ENCODE measurements around the gene OTUD7B.

Gene OTUD7B

GRCh38 chr1:149936170-149936991 lies 74.1 kb downstream of the OTUD7B start, which contains the start of gene MTMR11:
Gene MTMR11, minus strand, starts transcription at chr1:149936879. Its CDS starts 232 bp downstream, at chr1:149936647.
- Histone ChIP-seq H3K4me3 (ENCODE audit: low read depth, low read length, poor library complexity, severe bottlenecking) (no peak within 1 kb of the TSS), H3K27ac (ENCODE audit: low read depth, low read length, poor library complexity, severe bottlenecking) (no peak within 1 kb of the TSS)
- TF ChIP-seq CTCF (IDR thresholded peaks at IDR 0.05; ENCODE audit: low read length) (no peak), EZH2 (IDR thresholded peaks at IDR 0.05; ENCODE audit: borderline replicate concordance, low read length) (no peak)

GRCh38 chr1:149934356-149934755 lies 76.2 kb downstream of the OTUD7B start:
- H2AFZ ChIP-seq (ENCODE audit: low read length), result no peak overlapping the region
- TF ChIP-seq CTCF (IDR thresholded peaks at IDR 0.05; ENCODE audit: low read length) (no peak), EZH2 (IDR thresholded peaks at IDR 0.05; ENCODE audit: borderline replicate concordance, low read length) (no peak)
- no peaks in the 10 kb centered on the region for H3K9me3 ChIP-seq (ENCODE audit: low read length)
- H3K9ac ChIP-seq (ENCODE audit: low read length), result no peak overlapping the region
- no peaks in the 10 kb centered on the region for H4K20me1 ChIP-seq (ENCODE audit: insufficient read depth, low read length)
- no peaks in the 10 kb centered on the region for H3K9me2 ChIP-seq (ENCODE audit: low read depth, low read length)
- H3K4me1 ChIP-seq (ENCODE audit: insufficient read depth, low read length, severe bottlenecking), result no peaks in the 10 kb centered on the region
- H3K27me3 ChIP-seq (ENCODE audit: insufficient read depth, low read length), result no peaks in the 10 kb centered on the region; the same call in 1 of the 2 replicates
- no peak overlapping the region for H3K4me3 ChIP-seq (ENCODE audit: low read depth, low read length, poor library complexity, severe bottlenecking)
- no peaks in the 10 kb centered on the region for H3K36me3 ChIP-seq (ENCODE audit: insufficient read depth, low read length)
- H3F3A ChIP-seq (ENCODE audit: insufficient read depth, low read length), result no peaks in the 10 kb centered on the region
- H3K4me2 ChIP-seq (ENCODE audit: low read length), result no peak overlapping the region
- no peak overlapping the region for H3K27ac ChIP-seq (ENCODE audit: low read depth, low read length, poor library complexity, severe bottlenecking)
- no peaks in the 10 kb centered on the region for H3K79me2 ChIP-seq (ENCODE audit: insufficient read depth, low read length)

More at GRCh38 chr1:149936170-149936991, 74.1 kb downstream of the OTUD7B start, which contains the start of gene MTMR11:
- H3K9ac ChIP-seq (ENCODE audit: low read length), result no peak within 1 kb of the TSS
- no peaks in the 10 kb centered on the region for H3K36me3 ChIP-seq (ENCODE audit: insufficient read depth, low read length)
- no peaks in the 10 kb centered on the region for H3K79me2 ChIP-seq (ENCODE audit: insufficient read depth, low read length)
- no peaks in the 10 kb centered on the region for H3F3A ChIP-seq (ENCODE audit: insufficient read depth, low read length)
- no peaks in the 10 kb centered on the region for H4K20me1 ChIP-seq (ENCODE audit: insufficient read depth, low read length)
- no peaks in the 10 kb centered on the region for H3K9me2 ChIP-seq (ENCODE audit: low read depth, low read length)
- H3K9me3 ChIP-seq (ENCODE audit: low read length), result no peaks in the 10 kb centered on the region
- H2AFZ ChIP-seq (ENCODE audit: low read length), result no peak within 1 kb of the TSS
- no peaks in the 10 kb centered on the region for H3K4me1 ChIP-seq (ENCODE audit: insufficient read depth, low read length, severe bottlenecking)
- no peak within 1 kb of the TSS for H3K4me2 ChIP-seq (ENCODE audit: low read length)
- no peaks in the 10 kb centered on the region; the same call in 1 of the 2 replicates for H3K27me3 ChIP-seq (ENCODE audit: insufficient read depth, low read length)

GRCh38 chr1:149933208-149933607 lies 77.3 kb downstream of the OTUD7B start:
- Histone ChIP-seq H3K27ac (ENCODE audit: low read depth, low read length, poor library complexity, severe bottlenecking) (no peak overlapping the region), H3K9me2 (ENCODE audit: low read depth, low read length) (no peaks in the 10 kb centered on the region), H3K4me1 (ENCODE audit: insufficient read depth, low read length, severe bottlenecking) (peaks cover 6% of the 10 kb centered on the region), H3K4me3 (ENCODE audit: low read depth, low read length, poor library complexity, severe bottlenecking) (no peak overlapping the region), H4K20me1 (ENCODE audit: insufficient read depth, low read length) (no peaks in the 10 kb centered on the region), H3K9me3 (ENCODE audit: low read length) (no peaks in the 10 kb centered on the region), H2AFZ (ENCODE audit: low read length) (no peak overlapping the region), H3K79me2 (ENCODE audit: insufficient read depth, low read length) (no peaks in the 10 kb centered on the region), H3F3A (ENCODE audit: insufficient read depth, low read length) (no peaks in the 10 kb centered on the region), H3K9ac (ENCODE audit: low read length) (no peak overlapping the region), H3K36me3 (ENCODE audit: insufficient read depth, low read length) (no peaks in the 10 kb centered on the region), H3K27me3 (ENCODE audit: insufficient read depth, low read length) (no peaks in the 10 kb centered on the region; the same call in 1 of the 2 replicates), H3K4me2 (ENCODE audit: low read length) (no peak overlapping the region)
- TF ChIP-seq CTCF (IDR thresholded peaks at IDR 0.05; ENCODE audit: low read length), result no peak
- TF ChIP-seq EZH2 (IDR thresholded peaks at IDR 0.05; ENCODE audit: borderline replicate concordance, low read length), result no peak
